WTC11 (cell line): Measurements from ENCODE around the gene CGGBP1. TPM values are rescaled to one million over a fixed set of nuclear protein-coding genes. Genes with fewer than 3 reads are reported as not detected.

Experiments used
- ATAC-seq: fragments of 200-7000 bp; cut with Tn5 transposase; 2 replicates; pipeline ENCODE4 v1.10.0; 2021; ENCODE audit warnings: mild to moderate bottlenecking, moderate library complexity
- CTCF ChIA-PET: fragments of 300-600 bp; sonication (Branson Sonifier 250); formaldehyde crosslinking; loops from one replicate; lab custom pipeline; 2021; ENCODE audit warnings: antibody characterized with exemption; lab: Charles Lee
- POLR2A ChIA-PET: fragments of 350-600 bp; sonication (Branson Sonifier 250); formaldehyde crosslinking; loops from one replicate; lab custom pipeline; 2021; ENCODE audit warnings: antibody characterized with exemption; lab: Charles Lee
- DNase-seq: peaks from one replicate; pipeline ENCODE4 v3.0.0; 2021; ENCODE audit warnings: low spot score
- H3K27ac Mint-ChIP-seq: 2 replicates; pipeline ENCODE4 v1.8.0; 2021; ENCODE audit warnings: mixed read lengths
- H3K27me3 Mint-ChIP-seq: 2 replicates; pipeline ENCODE4 v1.8.0; 2021; ENCODE audit warnings: low read depth, mild to moderate bottlenecking, moderate library complexity, mixed read lengths
- H3K36me3 Mint-ChIP-seq: 2 replicates; pipeline ENCODE4 v1.8.0; 2021; ENCODE audit warnings: mixed read lengths
- H3K4me1 Mint-ChIP-seq: 2 replicates; pipeline ENCODE4 v1.8.0; 2022; ENCODE audit warnings: mixed read lengths
- H3K4me3 Mint-ChIP-seq: 2 replicates; pipeline ENCODE4 v1.8.0; 2021; ENCODE audit warnings: mild to moderate bottlenecking, moderate library complexity, mixed read lengths
- H3K9me3 Mint-ChIP-seq: 2 replicates; pipeline ENCODE4 v1.8.0; 2021; ENCODE audit warnings: mixed read lengths
- CREB1 ChIP-seq: sonication (generic); formaldehyde crosslinking; IDR thresholded peaks from 2 replicates; pipeline ENCODE4 v1.8.0; 2023; ENCODE audit warnings: mild to moderate bottlenecking, missing genetic modification reagents
- CREM ChIP-seq: sonication (generic); formaldehyde crosslinking; IDR thresholded peaks from 2 replicates; pipeline ENCODE4 v1.8.1; 2022; ENCODE audit warnings: mild to moderate bottlenecking, missing genetic modification reagents, moderate library complexity
- E2F5 ChIP-seq: sonication (generic); formaldehyde crosslinking; IDR thresholded peaks from 2 replicates; pipeline ENCODE4 v1.8.1; 2022; ENCODE audit warnings: mild to moderate bottlenecking, moderate library complexity, missing genetic modification reagents
- ERG ChIP-seq: fragments of 250-450 bp; sonication (Bioruptor Pico); IDR thresholded peaks from 2 replicates; pipeline ENCODE4 v1.8.0; 2021; ENCODE audit warnings: mild to moderate bottlenecking
- FOXJ3 ChIP-seq: sonication (generic); formaldehyde crosslinking; IDR thresholded peaks from 2 replicates; pipeline ENCODE4 v1.9.0; 2021; ENCODE audit warnings: missing genetic modification reagents, mild to moderate bottlenecking, borderline replicate concordance
- MAX ChIP-seq: sonication (generic); formaldehyde crosslinking; IDR thresholded peaks from 2 replicates; pipeline ENCODE4 v1.8.0; 2022; ENCODE audit warnings: mild to moderate bottlenecking, missing genetic modification reagents
- RORB ChIP-seq: fragments of 250-450 bp; sonication (Bioruptor Pico); IDR thresholded peaks from 2 replicates; pipeline ENCODE4 v1.9.0; 2021; ENCODE audit warnings: mild to moderate bottlenecking
- SMAD3 ChIP-seq: sonication (generic); formaldehyde crosslinking; IDR thresholded peaks from 2 replicates; pipeline ENCODE4 v1.8.0; 2022; ENCODE audit warnings: missing genetic modification reagents, mild to moderate bottlenecking, borderline replicate concordance
- STAT6 ChIP-seq: sonication (generic); formaldehyde crosslinking; conservative IDR thresholded peaks from 2 replicates; pipeline ENCODE4 v1.8.1; 2023; ENCODE audit warnings: mild to moderate bottlenecking, low read depth, missing genetic modification reagents, moderate library complexity
- TEAD4 ChIP-seq: sonication (generic); formaldehyde crosslinking; IDR thresholded peaks from 2 replicates; pipeline ENCODE4 v1.8.0; 2022; ENCODE audit warnings: mild to moderate bottlenecking, missing genetic modification reagents
- TP53 ChIP-seq: sonication (generic); formaldehyde crosslinking; IDR thresholded peaks from 2 replicates; pipeline ENCODE4 v1.8.1; 2023; ENCODE audit warnings: mild to moderate bottlenecking, missing genetic modification reagents
- ZMAT4 ChIP-seq: fragments of 250-450 bp; sonication (Bioruptor Pico); IDR thresholded peaks from 2 replicates; pipeline ENCODE4 v1.9.0; 2021; ENCODE audit warnings: mild to moderate bottlenecking
- ZNF281 ChIP-seq: sonication (generic); formaldehyde crosslinking; IDR thresholded peaks from 2 replicates; pipeline ENCODE4 v1.8.0; 2023; ENCODE audit warnings: mild to moderate bottlenecking, missing genetic modification reagents
- ZNF425 ChIP-seq: fragments of 250-450 bp; sonication (Bioruptor Pico); conservative IDR thresholded peaks from 2 replicates; pipeline ENCODE4 v1.9.0; 2021; ENCODE audit warnings: mild to moderate bottlenecking
- ZSCAN18 ChIP-seq: fragments of 250-450 bp; sonication (Bioruptor Pico); IDR thresholded peaks from 2 replicates; pipeline ENCODE4 v2.1.2; 2022; ENCODE audit warnings: mild to moderate bottlenecking, moderate library complexity
- total RNA-seq: library from RNA; stranded (reverse); gene quantifications from 3 replicates; pipeline ENCODE4 v1.2.3, GENCODE V29; 2021

The CGGBP1 gene
- total RNA-seq, 1 experiment from 2014 or later = 57.6 TPM

- TF ChIP-seq MAX (CRISPR knock-in tag) (no peak), CREM (CRISPR knock-in tag) (no peak)
These were observed 20.1 kb upstream of the CGGBP1 start (continued) for GRCh38 chr3:88078932-88079331.

- DNase-seq = no peak
- H3K27me3 Mint-ChIP-seq = no peaks in the 10 kb centered on the region
- CTCF ChIA-PET = no interaction called here
- peaks cover 11% of the 10 kb centered on the region for H3K9me3 Mint-ChIP-seq
- peaks cover 6% of the 10 kb centered on the region for H3K36me3 Mint-ChIP-seq
- H3K4me3 Mint-ChIP-seq = no peak overlapping the region
- TF ChIP-seq RORB (CRISPR knock-in tag) (no peak), ZNF425 (CRISPR knock-in tag) (no peak), SMAD3 (CRISPR knock-in tag) (no peak)
- H3K27ac Mint-ChIP-seq = no peak overlapping the region
- POLR2A ChIA-PET = no interaction called here
- no peak for ATAC-seq
- no peaks in the 10 kb centered on the region; the same call in 1 of the 2 replicates for H3K4me1 Mint-ChIP-seq
These were observed 17.9 kb upstream of the CGGBP1 start for GRCh38 chr3:88076712-88077111.

- TF ChIP-seq FOXJ3 (CRISPR knock-in tag) (no peak), CREB1 (CRISPR knock-in tag) (no peak), MAX (CRISPR knock-in tag) (no peak), ZSCAN18 (no peak), TEAD4 (CRISPR knock-in tag) (no peak)
- TF ChIP-seq, all 79 proteins: peak for 0
- 0 out of 2 replicates have a peak, but pooled peaks cover 2% of the 10 kb centered on the region for H3K9me3 Mint-ChIP-seq
- H3K4me3 Mint-ChIP-seq = no peak overlapping the region
- no peak overlapping the region for H3K27ac Mint-ChIP-seq
- H3K27me3 Mint-ChIP-seq = no peaks in the 10 kb centered on the region
- H3K36me3 Mint-ChIP-seq = peaks cover 3% of the 10 kb centered on the region; the same call in 1 of the 2 replicates
- DNase-seq (no peak), ATAC-seq (no peak)
- no peaks in the 10 kb centered on the region; the same call in 1 of the 2 replicates for H3K4me1 Mint-ChIP-seq
- ChIA-PET CTCF (no interaction called here), POLR2A (no interaction called here)
These were observed 16.7 kb upstream of the CGGBP1 start for GRCh38 chr3:88075497-88075896.

GRCh38 chr3:88075072-88075471 lies 16.3 kb upstream of the CGGBP1 start:
- Mint-ChIP-seq H3K4me3 (no peak overlapping the region), H3K9me3 (0 out of 2 replicates have a peak, but pooled peaks cover 2% of the 10 kb centered on the region), H3K4me1 (no peaks in the 10 kb centered on the region; the same call in 1 of the 2 replicates), H3K27me3 (no peaks in the 10 kb centered on the region), H3K27ac (no peak overlapping the region), H3K36me3 (peaks cover 3% of the 10 kb centered on the region; the same call in 1 of the 2 replicates)
- ChIA-PET POLR2A (no interaction called here), CTCF (no interaction called here)
- DNase-seq = no peak
- ATAC-seq = no peak
- TF ChIP-seq TP53 (CRISPR knock-in tag) = no peak
- no peak for TF ChIP-seq ZNF281 (CRISPR knock-in tag)
- TF ChIP-seq ERG (CRISPR knock-in tag) = no peak
- no peak for TF ChIP-seq ZMAT4 (CRISPR knock-in tag)
- no peak for TF ChIP-seq E2F5 (CRISPR knock-in tag)
- TF ChIP-seq STAT6 (CRISPR knock-in tag) = no peak
